Endothelial cell of umbilical vein (primary cell): ENCODE measurements around the gene CMIP. TPM values are rescaled to one million over a fixed set of nuclear protein-coding genes. Genes with fewer than 3 reads are reported as not detected.
A peak's percentile ranks its signal among the peaks of the same experiment; 100 is the strongest.

Source experiments
- BruUV-seq: library from RNA; stranded (reverse); fragments of 400-500 nt; replicated peaks from 2 replicates; lab custom pipeline; 2021; lab: Mats Ljungman, UMichigan
- CTCF ChIA-PET: fragments of 300-600, 350-600 bp; sonication (Branson Sonifier 250); formaldehyde crosslinking; loops from one replicate; lab custom pipeline; 2021; ENCODE audit warnings: antibody characterized with exemption, inconsistent platforms; lab: Charles Lee
- POLR2A ChIA-PET: fragments of 300-600, 350-600 bp; sonication (Branson Sonifier 250); formaldehyde crosslinking; loops from one replicate; lab custom pipeline; 2021; ENCODE audit warnings: antibody characterized with exemption, inconsistent platforms; lab: Charles Lee
- DNase-seq: peaks from one replicate; pipeline ENCODE4 v3.0.0-alpha.2; 2011; ENCODE audit warnings: low read depth, low spot score
- FAIRE-seq: peaks from 2 replicates; lab custom pipeline; 2011; peaks lifted over from hg19 to GRCh38; lab: Jason Lieb, UNC
- H2AFZ ChIP-seq: 2 replicates; pipeline ENCODE4 v1.6.0; 2012; ENCODE audit warnings: low read depth, low read length, control low read depth, inconsistent platforms
- H3K27ac ChIP-seq: 2 replicates; pipeline ENCODE4 v1.5.1; 2011; ENCODE audit warnings: low read depth, mild to moderate bottlenecking, control low read depth, low read length, moderate library complexity; ENCODE audit not compliant: insufficient read depth
- H3K27me3 ChIP-seq, 2 experiments: 2 replicates each; pipeline versions ENCODE4 v1.6.0 to v1.6.1; 2011; ENCODE audit warnings: low read length in 2 of 2, mixed read lengths in 1 of 2; ENCODE audit not compliant: control insufficient read depth in 2 of 2, insufficient read depth in 2 of 2
- H3K36me3 ChIP-seq, 2 experiments: 2 replicates in 1 of 2; 3 replicates in 1 of 2; pipeline ENCODE4 v1.5.1; 2011; ENCODE audit warnings: low read length in 2 of 2, mild to moderate bottlenecking in 1 of 2, moderate library complexity in 1 of 2; ENCODE audit not compliant: control insufficient read depth in 2 of 2, insufficient read depth in 2 of 2; ENCODE audit errors: extremely low read depth in 1 of 2
- H3K4me1 ChIP-seq: 3 replicates; pipeline ENCODE4 v1.5.1; 2011; ENCODE audit warnings: mild to moderate bottlenecking, low read length; ENCODE audit not compliant: control insufficient read depth, insufficient read depth; ENCODE audit errors: extremely low read depth
- H3K4me2 ChIP-seq: 2 replicates; pipeline ENCODE4 v1.6.1; 2011; ENCODE audit warnings: low read length, control low read depth, mixed read lengths; ENCODE audit not compliant: insufficient read depth
- H3K4me3 ChIP-seq, 3 experiments: fragments of 200-600 bp in 1 of 3; sonication (generic), shearing (Covaris generic) in 1 of 3; replicated peaks in 1 of 3; 2 replicates each; pipeline ENCODE4 v1.5.1; 2011 to 2016; ENCODE audit warnings: control low read depth in 3 of 3, low read length in 3 of 3, mild to moderate bottlenecking in 2 of 3, inconsistent platforms in 1 of 3, low read depth in 1 of 3, moderate library complexity in 1 of 3; ENCODE audit not compliant: insufficient read depth in 1 of 3
- H3K79me2 ChIP-seq: 2 replicates; pipeline ENCODE4 v1.6.0; 2012; ENCODE audit warnings: low read length, inconsistent platforms; ENCODE audit not compliant: control insufficient read depth, insufficient read depth
- H3K9ac ChIP-seq: replicated peaks from 2 replicates; pipeline ENCODE3; 2011; ENCODE audit warnings: low read length, control low read depth; ENCODE audit not compliant: insufficient read depth; ENCODE audit errors: extremely low read depth
- H3K9me1 ChIP-seq: replicated peaks from 3 replicates; pipeline ENCODE4 v1.6.0; 2011; ENCODE audit warnings: mild to moderate bottlenecking, low read length; ENCODE audit not compliant: control insufficient read depth, insufficient read depth; ENCODE audit errors: extremely low read depth
- H3K9me3 ChIP-seq: replicated peaks from 2 replicates; pipeline ENCODE4 v1.5.1; 2012; ENCODE audit warnings: low read length, inconsistent platforms; ENCODE audit not compliant: control insufficient read depth, insufficient read depth
- H4K20me1 ChIP-seq: replicated peaks from 2 replicates; pipeline ENCODE3; 2011; ENCODE audit warnings: mild to moderate bottlenecking, low read length; ENCODE audit not compliant: control insufficient read depth, insufficient read depth; ENCODE audit errors: extremely low read depth
- CTCF ChIP-seq, 2 donors: IDR thresholded peaks; 1 replicate in 1 of 2; 2 replicates in 1 of 2; pipeline ENCODE4 v1.5.1; 2011; ENCODE audit warnings: low read length in 2 of 2, mild to moderate bottlenecking in 2 of 2, moderate library complexity in 2 of 2, control low read depth in 1 of 2, inconsistent platforms in 1 of 2, low read depth in 1 of 2; ENCODE audit not compliant: insufficient read depth in 1 of 2; ENCODE audit errors: extremely low read depth in 1 of 2
- EZH2 ChIP-seq: IDR thresholded peaks from 2 replicates; pipeline ENCODE4 v1.6.1; 2012; ENCODE audit warnings: borderline replicate concordance, low read depth, mild to moderate bottlenecking, moderate library complexity, low read length, inconsistent platforms; ENCODE audit not compliant: severe bottlenecking
- FOS ChIP-seq: IDR thresholded peaks from 2 replicates; pipeline ENCODE4 v1.6.1; 2011; ENCODE audit warnings: mild to moderate bottlenecking, low read length, moderate library complexity, borderline replicate concordance; ENCODE audit not compliant: insufficient read depth
- GATA2 ChIP-seq: IDR thresholded peaks from 2 replicates; pipeline ENCODE4 v1.7.0; 2011; ENCODE audit warnings: low read depth, mild to moderate bottlenecking, moderate library complexity, mixed read lengths, low read length; ENCODE audit not compliant: insufficient read length, insufficient read depth
- JUN ChIP-seq: IDR thresholded peaks from 2 replicates; pipeline ENCODE4 v1.6.1; 2011; ENCODE audit warnings: borderline replicate concordance, low read depth; ENCODE audit not compliant: insufficient read length, insufficient read depth
- MAX ChIP-seq: IDR thresholded peaks from 2 replicates; pipeline ENCODE4 v1.6.1; 2011; ENCODE audit not compliant: insufficient read depth, insufficient read length
- MYC ChIP-seq: IDR thresholded peaks from one replicate; pipeline ENCODE4 v1.6.1; 2011; ENCODE audit warnings: mild to moderate bottlenecking, low read depth, low read length
- POLR2A ChIP-seq: IDR thresholded peaks from 2 replicates; pipeline ENCODE4 v1.6.1; 2012; ENCODE audit warnings: low read depth, mild to moderate bottlenecking, control low read depth, low read length
- POLR2AphosphoS5 ChIP-seq: IDR thresholded peaks from 2 replicates; pipeline ENCODE4 v1.6.1; 2012; ENCODE audit warnings: low read depth, mild to moderate bottlenecking, control low read depth, low read length, moderate library complexity; ENCODE audit not compliant: insufficient read depth
- dilution Hi-C: fragments of 300-500 bp; cut with MboI; formaldehyde crosslinking; loops from one replicate; pipeline ENCODE4 v1.15.0; 2019; ENCODE audit warnings: low sequenced_read_pairs; ENCODE audit not compliant: extremely low pct_ligation_motif_present
- intact Hi-C: fragments of 100-400 bp; cut with micrococcal nuclease; formaldehyde crosslinking; loops from one replicate; pipeline ENCODE4 v1.10.0; 2022
- polyA plus RNA-seq, 4 experiments: library from polyadenylated mRNA; depleted of rRNA in 3 of 4; stranded (reverse) in 3 of 4; unstranded in 1 of 4; fragments of >200 nt; gene quantifications; 2 replicates each; pipeline versions ENCODE4 v1.2.1 to v1.2.3, GENCODE V29; 2011 to 2012; ENCODE audit warnings: missing spikeins in 1 of 4
- total RNA-seq: library from RNA; stranded (reverse); gene quantifications from 2 replicates; pipeline ENCODE4 v1.2.3, GENCODE V29; 2021

Gene CMIP
- total and polyA plus RNA-seq, 2 donors (not counting 3 experiments of a cell fraction or from before 2014, with no cell fraction given) = 29.0 to 101 TPM

- H3K36me3 ChIP-seq = no peaks in the 10 kb centered on the region
- peak overlapping the region; percentile 51 for H3K27ac ChIP-seq
- no TSS peak for BruUV-seq
- no peak overlapping the region for H3K4me3 ChIP-seq
- dilution Hi-C loops = no loop called here
- H2AFZ ChIP-seq = no peak overlapping the region
- intact Hi-C loops = loop anchor here (2.0 to 10.0 kb wide), 7 partner anchors 39 to 579 kb away; partner anchors contain the start of gene CMIP
- CTCF ChIA-PET = interaction anchor here (0.7 to 3.0 kb wide), 4 partner anchors 16 to 84 kb away, joined by 3 to 12 read pairs (median 4); no protein-coding TSS in a partner anchor
- H3K9me3 ChIP-seq = no peaks in the 10 kb centered on the region
- peaks cover 66% of the 10 kb centered on the region for H3K4me1 ChIP-seq
- no peaks in the 10 kb centered on the region for H4K20me1 ChIP-seq
- no peaks in the 10 kb centered on the region for H3K9me1 ChIP-seq
- H3K4me2 ChIP-seq = peak overlapping the region; percentile 14
- H3K79me2 ChIP-seq = peaks cover 48% of the 10 kb centered on the region
- DNase-seq (peak; percentile 84), FAIRE-seq (peak; percentile 93)
- no peaks in the 10 kb centered on the region for H3K27me3 ChIP-seq
- H3K9ac ChIP-seq = peak overlapping the region; percentile 19
- peak; percentile 38 for TF ChIP-seq POLR2AphosphoS5
- no peak for TF ChIP-seq GATA2
- POLR2A ChIA-PET = no interaction called here
Measured at GRCh38 chr16:81513204-81514040, 68.8 kb downstream of the CMIP start.

- H3K36me3 ChIP-seq = no peaks in the 10 kb centered on the region
- BruUV-seq = no TSS peak
- ChIA-PET POLR2A (no interaction called here), CTCF (interaction anchor here (0.7 to 3.0 kb wide), 4 partner anchors 17 to 84 kb away, joined by 3 to 12 read pairs (median 4); no protein-coding TSS in a partner anchor)
- no peak overlapping the region for H3K4me3 ChIP-seq
- H3K4me1 ChIP-seq = peaks cover 71% of the 10 kb centered on the region
- TF ChIP-seq POLR2A (no peak), CTCF (IDR thresholded peaks at IDR 0.05; ENCODE audit: extremely low read depth in 1 of 2, insufficient read depth in 1 of 2, low read depth in 1 of 2, low read length in 2 of 2) (no peak), FOS (no peak), POLR2AphosphoS5 (no peak), EZH2 (no peak), JUN (no peak), MYC (no peak), MAX (no peak), GATA2 (no peak)
- peak overlapping the region; percentile 51 for H3K27ac ChIP-seq
- H3K27me3 ChIP-seq = no peaks in the 10 kb centered on the region
- no peak for DNase-seq
- peaks cover 43% of the 10 kb centered on the region for H3K79me2 ChIP-seq
- no peak overlapping the region for H2AFZ ChIP-seq
- H3K4me2 ChIP-seq = peak overlapping the region; percentile 14
- no peak for FAIRE-seq
- H3K9me3 ChIP-seq = no peaks in the 10 kb centered on the region
- dilution Hi-C loops (no loop called here), intact Hi-C loops (loop anchor here (2.0 to 10.0 kb wide), 4 partner anchors 39 to 579 kb away; no protein-coding TSS in a partner anchor)
- peak overlapping the region; percentile 19 for H3K9ac ChIP-seq
- no peaks in the 10 kb centered on the region for H4K20me1 ChIP-seq
- no peaks in the 10 kb centered on the region for H3K9me1 ChIP-seq
Measured at GRCh38 chr16:81514041-81514559, 69.5 kb downstream of the CMIP start.
